ENCODE measurements around the gene IL1RAPL2.
"Not testable (repeated sequence)": the region's sequence is repeated elsewhere in the genome, so short reads cannot be mapped to it uniquely, and the experiment has no call there.

The IL1RAPL2 gene

DNA sequence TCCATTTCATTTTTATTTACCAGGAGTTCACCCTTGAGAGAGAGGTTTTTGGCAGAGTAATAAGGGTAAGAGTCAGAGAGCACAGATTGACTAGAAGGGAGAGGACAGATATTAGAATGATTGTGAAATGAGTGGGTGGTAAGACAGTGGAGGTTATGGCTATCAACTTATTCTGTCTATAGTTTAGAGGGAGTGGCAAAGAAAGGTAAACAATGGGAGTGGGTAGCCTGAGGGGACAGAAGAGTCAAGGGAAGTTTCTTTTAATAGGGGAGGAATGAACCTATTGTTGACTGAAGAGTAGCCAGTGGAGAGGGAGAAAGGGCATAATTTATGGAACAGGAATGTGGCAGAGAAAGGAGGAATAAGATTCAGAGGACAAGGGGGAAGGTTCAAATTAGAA lies 1069.8 kb downstream of the IL1RAPL2 start:
- no peak for DNase-seq

DNA sequence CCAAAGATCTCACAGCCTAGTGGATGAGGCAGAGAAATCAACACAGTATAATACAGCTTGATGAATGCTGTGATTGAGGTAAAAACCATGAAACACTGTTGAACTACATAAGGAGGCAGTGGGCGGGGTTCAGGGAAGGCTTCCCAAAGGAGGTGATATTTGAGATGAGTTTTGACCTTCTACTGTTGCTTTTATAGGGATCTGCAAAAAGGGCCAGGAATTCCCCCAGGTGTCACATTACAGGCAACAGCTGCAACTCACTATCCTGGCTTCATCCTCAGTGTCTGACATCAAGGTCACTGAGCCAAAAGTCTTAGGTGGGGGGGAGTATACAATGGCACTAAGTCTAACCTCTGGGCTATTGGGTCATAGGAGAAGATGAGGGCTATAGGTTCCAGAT lies 1070.7 kb downstream of the IL1RAPL2 start:
- no peak for DNase-seq

DNA sequence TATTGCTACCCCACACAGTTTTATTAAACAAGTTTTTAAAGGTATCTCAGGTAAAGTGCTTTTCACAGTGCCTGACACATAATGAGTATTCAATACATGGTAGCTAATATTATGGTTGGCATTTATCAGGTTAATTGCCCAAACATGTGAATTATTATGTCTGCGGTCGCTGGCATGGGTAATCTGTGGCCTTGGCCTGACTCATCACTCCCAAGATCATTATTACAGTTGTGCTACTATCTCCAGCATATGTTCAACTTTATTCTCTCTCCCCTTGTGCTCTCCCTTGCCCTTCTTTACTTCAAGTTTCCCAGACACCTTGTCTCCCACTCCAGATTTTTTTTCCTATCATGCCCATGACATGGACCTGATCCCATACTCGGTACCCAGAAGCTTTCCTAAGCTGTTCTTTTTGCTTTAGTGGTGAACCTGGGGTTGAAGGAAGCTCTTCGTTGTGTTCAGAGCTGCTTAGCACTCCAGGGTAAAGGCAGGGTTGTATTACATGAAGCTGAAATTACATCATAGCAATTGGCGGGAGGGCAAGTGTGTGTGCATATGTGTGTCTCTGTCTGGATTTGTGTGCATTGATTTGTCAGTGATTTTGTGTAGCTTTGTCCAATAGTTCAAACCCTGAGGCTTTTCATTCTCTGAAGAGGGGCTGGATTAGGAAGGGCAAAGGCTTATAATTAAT lies 1079.8 kb downstream of the IL1RAPL2 start:
- DNase-seq = peak; percentile 43

DNA sequence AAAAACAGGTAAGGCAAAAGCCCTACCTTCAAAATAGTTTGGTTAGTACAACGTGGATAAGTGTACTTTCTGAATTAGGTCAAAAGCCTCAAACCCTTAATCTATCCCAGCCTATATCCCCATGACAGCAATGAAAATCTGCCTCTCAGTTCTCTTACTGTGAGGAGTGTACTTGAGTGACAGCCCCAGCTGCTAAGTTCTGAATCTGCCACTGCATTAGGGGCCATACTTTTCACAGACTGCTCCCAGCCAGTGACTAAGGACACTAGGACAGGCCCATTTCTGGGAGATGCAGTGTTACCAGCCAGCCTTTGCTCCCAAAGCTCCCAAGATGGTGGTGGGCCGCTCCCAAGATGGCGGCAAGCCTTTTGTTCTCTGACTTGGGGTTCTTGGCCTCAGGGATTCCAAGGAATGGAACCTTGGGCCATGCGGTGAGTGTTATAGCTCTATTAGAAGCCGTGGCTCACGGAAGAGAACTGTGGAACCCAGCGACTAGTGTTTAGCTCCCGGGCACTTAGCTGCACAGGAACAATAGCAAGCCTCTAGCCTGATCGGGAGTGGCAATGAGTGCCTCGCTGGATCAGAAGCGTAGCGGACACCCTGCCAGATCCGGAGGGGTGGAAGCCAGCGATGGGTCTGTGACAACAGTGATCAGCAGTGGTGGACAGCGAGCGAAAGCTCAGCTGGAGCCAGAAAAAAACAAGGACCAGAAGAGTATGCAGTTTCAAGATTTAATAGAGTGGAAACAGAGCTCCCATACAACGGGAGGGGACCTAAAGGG lies 1080.8 kb downstream of the IL1RAPL2 start:
- no peak for DNase-seq

DNA sequence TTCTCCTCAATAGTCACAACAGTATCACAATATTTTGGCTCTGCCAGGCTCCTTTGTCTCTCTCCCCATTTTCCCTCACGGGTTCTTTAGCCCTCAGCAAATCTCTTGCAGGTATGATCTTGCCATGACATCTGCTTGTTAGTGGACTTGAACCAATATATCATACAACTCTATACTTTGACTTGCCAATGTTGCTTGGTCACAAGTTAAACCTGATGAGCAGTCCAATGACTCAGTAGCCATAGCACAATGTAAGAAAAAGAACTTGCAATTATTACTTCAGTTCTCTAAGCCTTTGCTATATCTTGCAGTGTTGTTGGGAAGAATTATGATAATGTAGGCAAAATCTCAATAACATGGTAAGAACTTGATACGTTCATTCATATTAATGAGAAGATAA lies 1081.8 kb downstream of the IL1RAPL2 start:
- no peak for DNase-seq

DNA sequence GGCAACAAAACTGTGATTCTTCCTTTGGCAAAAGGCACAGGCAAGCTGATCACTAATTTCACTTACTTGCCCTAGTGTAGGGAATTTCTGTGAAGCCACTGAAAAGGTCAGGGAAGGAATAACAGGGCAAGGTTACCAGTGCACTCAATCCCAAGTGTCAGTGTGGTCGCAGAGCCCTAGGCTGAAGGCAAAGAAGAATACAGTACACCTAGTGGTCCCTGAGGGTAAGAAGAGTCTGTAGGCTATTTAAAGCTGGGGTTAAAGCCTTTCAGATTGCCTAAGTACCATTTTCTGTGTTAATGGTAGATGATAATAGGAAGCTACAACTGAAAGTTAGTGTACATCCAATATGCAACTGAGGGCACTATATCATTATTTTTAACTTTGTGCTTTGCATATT lies 1082.7 kb downstream of the IL1RAPL2 start:
- DNase-seq = no peak

DNA sequence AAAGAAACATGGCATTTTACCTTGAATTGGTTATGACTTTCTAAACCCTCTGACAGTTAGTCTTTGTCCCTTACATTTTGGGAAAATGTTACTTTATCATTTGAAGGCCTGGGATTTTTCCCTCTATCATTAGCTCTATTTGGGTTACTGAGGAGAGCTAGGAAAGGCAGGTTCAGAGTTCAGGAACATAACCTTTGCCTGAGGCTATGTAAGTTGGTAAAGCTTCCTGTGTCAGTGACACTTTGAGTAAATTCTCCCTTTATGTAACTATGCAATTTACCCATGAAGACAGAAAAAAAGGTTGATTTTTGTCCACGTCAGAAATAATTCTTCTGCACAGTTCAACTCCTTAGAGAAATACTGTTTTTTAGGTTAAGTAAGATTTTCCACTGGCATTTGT lies 1084.6 kb downstream of the IL1RAPL2 start:
- no peak for DNase-seq

DNA sequence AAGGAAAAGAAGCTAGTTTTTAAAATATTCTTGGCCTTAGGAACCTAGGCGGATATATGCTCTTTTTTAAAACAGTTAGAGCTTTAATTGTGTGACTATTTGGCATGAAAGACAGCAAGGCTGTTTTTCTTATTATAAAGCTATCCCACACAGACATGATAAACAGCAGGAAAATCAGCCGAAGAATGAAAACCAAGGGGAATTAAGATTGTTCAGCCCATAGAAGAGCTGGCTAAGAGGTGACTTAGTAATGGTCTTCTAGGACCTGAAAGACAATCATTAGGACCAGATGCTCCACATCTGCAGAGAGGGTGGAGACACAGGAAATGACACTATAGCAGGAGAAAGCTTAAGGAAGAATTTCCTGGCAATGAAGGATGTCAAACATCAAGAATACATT lies 1085.0 kb downstream of the IL1RAPL2 start:
- peak; percentile 32 for DNase-seq

DNA sequence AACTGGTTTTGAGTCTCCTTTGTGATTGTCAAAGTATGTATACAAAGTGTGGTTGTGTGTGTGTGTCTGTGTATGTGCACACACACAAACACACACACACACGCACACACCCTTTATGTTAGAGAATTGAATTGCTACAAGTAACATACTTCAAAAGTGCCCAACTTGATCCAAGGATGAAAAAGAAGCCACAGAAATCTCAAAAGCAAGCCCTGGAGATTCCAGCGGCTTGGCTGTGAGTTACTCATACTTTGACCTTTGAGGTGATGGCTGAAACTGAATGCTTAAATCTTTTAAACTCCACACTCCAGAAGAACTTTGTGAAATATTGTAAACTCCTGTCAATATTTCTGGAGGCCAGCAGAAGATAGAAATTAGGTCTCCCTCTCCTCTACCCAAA lies 1087.9 kb downstream of the IL1RAPL2 start:
- DNase-seq = peak; percentile 25

DNA sequence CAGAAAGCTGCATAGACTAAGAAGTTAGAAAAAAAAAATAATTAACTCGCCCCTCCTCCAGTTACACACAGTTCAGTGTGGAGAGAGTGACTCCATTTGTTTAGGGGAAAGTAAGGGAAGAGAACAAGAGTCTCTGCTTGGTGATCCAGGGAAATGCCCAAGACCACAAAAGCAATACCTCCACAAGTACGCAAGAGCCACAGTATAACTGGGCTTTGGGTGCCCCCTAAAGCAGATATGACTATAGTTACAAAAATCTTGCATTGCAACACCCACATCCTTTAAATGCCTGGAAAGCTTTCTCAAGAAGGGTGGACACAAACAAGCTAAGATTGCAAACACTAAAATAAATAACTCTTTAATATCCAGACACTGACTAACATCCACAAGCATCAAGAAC lies 1092.1 kb downstream of the IL1RAPL2 start:
- DNase-seq = peak; percentile 36

DNA sequence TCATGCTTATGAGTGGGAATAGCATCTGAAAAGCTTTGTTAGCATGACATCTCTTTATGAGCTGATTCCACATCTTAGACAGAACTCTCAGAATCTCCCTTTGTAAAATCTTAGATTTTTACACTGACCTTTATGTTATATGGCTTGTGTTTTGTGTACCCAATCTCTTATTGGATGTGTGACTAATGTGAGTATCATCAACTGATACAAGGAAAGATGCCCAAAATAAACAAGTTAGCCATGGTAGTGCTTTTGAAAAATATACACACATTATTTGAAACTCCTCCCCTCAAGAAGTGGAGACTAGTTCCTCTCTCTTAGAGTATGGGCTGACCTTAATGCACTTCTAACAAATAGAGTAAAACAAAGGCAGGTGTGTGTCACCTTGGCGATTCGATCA lies 1096.2 kb downstream of the IL1RAPL2 start:
- no peak for DNase-seq

DNA sequence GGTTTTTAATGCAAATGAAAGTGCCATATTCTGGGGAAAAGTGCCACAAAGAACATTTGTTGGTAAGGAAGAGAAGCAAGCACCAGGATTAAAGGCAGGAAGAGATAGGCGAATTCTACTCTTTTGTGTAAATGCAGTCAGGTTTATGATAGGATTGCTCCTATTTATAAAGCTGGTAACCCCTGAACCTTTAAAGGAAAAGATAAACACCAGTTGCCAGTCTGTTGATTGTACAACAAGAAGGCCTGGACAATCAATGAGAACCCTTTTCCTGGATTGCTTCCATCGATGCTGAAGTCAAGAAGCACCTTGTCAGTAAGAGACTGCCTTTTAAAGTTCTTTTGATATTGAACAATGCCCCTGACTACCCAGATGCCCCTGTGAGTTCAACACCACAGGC lies 1098.2 kb downstream of the IL1RAPL2 start:
- no peak for DNase-seq

DNA sequence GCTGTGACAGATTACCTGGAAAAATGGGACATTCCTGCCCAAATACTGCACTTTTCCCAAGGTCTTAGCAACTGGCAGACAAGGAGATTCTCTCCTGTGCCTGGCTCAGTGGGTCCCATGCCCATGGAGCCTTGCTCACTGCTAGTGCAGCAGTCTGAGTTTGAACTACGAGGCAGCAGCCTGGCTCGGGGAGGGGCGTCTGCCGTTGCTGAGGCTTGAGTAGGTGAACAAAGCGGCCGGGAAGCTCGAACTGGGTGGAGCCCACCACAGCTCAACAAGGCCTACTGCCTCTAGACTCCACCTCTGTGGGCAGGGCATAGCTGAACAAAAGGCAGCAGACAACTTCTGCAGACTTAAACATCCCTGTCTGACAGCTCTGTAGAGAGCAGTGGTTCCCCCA lies 1118.3 kb downstream of the IL1RAPL2 start:
- DNase-seq = not testable (repeated sequence)

DNA sequence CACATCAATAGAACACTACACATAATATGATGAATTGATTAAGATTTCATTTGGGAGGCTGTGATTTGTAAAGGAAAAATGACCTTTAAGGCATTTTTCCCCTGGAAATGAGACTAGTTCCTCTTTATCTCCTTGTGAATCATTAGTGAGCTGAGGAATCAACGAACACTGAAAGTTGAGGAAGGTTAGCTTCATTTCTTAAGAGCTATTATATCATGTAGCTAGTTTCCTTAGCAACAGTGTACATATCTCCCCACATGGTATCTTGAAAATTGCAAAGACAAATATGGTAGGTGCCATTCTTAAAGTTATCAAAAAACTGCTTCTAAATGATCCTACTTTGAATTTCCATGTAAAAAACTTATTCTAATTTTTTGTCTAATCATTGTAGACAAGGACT lies 1128.8 kb downstream of the IL1RAPL2 start:
- DNase-seq = no peak

DNA sequence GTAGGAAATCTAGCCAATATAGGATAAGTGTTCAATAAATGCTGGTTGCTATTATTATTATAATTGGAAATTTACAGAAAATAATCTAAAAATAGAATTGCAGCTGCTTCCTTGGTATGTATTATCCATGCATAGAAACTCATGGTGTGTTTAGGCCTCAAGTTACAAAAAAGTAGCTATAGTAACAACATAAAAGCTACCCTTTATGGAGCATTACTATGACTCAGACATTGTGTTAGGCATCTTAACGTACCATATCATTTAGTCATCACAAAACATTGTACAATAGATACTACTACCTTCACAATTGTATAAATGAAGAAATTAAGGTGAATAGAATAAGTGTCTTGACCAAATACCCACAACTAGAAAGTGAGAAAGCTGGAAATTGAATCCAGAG lies 1129.5 kb downstream of the IL1RAPL2 start:
- DNase-seq = peak; percentile 62

DNA sequence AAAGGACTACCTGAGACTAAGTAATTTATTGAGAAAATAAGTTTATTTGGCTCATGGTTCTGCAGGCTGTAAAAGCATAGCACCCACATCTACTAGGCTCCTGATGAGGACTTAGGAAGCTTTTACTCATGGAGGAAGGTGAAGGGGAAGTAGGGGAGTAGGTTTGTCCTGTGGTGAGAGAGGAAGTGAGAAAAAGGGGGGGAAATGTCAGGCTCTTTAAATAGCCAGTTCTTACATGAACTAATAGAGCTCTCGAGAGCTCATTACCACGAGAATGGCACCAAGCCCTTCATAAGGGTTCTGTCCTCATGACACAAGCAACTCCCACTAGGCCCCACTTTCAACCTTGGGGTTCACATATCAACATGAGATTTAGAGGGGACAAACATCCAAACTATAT lies 1130.9 kb downstream of the IL1RAPL2 start:
- DNase-seq = no peak

DNA sequence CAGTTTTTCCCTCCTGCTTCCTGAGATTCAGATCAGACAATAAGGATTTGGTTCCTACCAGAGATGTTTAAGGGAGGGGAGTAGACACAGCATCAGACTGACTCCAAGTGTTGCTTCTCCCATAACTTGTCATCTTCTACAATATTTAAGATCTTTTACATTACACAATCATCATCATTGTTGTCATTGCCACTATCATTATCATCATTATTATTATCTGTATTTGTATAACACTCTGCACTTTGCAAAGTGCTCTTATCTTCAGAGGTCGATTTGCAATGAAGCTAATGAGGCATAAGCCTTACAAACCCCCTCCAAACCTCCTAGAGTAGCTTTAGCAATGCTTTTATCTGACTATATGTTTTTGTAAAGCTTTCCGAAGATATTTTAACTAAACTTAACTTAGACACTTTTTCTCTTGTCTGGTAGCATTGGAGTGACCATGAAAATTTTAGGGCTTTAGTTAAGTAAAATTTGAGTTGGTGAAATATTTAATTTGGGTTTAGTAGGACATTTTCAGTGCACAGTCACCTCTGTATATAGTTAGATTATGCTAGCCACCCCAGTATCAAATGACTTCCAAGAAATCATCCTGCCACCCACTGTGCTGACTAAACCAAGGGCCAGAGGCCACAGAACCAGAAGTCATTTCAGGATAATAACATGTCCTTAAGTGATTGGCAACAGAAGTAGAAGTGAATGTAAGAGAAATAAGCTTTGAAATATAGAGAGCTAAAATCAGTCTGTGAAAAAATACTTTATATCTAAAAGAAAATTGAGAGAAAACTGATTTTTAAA lies 1132.2 kb downstream of the IL1RAPL2 start:
- DNase-seq = no peak

DNA sequence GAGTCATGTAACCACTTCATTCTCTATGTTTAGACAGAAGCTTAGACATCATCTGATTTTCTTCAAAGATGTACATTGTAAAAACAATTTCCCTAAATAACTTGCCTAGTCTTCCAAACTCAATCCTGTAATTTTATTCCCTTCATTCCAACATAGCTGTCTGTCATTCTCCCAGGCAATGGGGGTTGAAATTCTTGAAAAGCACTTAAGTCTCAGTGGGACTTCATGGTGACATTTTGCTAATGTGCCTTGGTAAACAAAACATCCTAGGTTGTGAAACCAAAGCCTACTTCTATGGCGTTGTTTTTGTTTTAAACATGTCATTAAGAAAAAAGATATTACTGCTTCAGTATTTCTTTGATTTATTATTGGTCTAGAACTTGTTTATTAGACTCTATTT lies 1134.3 kb downstream of the IL1RAPL2 start:
- no peak for DNase-seq

DNA sequence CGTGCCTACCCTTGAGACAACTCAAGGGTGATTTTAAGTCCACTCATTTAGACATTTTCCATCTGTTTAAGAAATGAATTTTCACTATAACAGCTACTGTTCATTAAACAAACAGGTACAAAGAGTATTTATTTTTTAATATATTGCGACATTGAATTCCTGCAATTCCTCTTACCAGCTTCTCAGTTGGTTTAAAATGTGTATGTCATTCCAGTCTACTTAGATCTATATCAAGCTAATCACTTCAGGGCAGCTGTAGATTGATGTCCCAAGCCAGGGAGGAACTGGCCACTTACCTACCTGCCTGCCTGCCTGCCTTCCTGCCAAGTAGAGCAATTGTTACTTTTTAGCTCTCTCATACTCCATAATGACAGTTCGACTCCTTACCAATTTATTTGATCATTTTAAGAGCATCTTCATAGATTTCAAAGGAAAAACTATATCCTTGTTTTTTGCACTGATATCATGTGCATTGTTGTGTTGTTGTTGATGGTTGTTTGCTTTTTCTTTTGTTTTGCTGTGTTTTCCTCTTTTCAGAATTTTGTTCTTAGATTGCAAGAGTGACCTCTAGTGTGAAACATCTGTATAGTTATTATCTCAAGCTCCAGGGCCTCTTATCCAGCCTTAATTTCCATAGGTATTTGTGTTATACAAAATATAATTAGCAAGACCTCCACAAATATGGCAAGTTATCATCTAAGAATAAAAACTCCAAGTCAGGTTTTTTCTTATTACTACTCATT lies 1135.5 kb downstream of the IL1RAPL2 start:
- no peak for DNase-seq

DNA sequence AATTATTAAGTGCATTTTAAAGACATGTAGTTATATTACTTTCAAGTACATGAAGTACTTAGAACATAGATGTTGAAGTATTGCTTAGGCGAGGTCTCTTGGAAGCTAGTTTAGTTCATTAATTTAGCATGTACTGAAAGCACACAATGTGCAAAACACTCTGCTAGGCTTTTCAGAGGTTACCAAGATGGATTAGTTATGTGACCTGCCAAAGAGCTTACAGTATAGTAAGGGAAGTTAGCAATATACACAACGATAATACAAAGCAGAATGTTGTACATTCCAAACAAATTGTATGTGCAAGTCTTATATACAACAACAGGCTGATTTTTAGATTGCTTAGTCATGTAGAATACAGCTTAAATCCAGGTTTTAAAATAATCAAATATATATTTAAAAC lies 1137.9 kb downstream of the IL1RAPL2 start:
- no peak for DNase-seq

DNA sequence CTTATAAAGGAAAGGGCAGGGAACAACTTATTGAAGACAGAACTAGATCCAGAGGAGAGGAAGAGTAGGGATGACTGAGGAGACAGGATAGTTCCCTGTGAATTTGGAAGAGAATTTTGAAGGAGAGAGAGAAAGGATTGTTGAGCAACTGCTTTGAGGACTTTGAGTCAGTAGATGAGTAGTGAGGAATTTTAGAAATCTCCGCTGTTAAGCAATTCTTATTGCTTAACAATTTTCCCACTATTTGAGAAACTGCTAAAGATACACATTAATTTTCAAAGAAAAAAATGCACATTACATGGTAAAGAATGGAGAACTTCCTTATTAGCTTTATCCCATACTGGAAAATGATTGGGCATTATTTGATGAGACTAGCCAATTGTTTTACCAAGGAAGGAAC lies 1140.0 kb downstream of the IL1RAPL2 start:
- DNase-seq = peak; percentile 25

DNA sequence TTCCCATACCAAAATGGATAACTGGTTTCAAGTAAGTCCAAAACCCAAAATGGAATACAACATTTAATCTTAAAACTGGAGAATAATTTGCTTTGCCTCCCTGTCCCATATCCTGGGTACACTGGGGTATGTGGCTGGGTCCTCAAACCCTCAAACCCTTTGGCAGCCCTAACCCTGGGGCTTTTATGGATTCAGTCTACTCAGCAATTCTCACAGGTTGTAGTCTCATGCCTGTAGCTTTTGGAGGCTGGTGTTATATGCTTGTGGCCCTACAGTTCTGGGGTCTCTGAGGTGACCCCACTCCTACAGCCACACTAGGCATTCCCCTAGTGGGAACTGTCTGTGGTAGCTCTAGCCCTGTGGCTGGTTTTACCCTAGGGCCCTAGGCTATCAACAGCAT lies 1145.8 kb downstream of the IL1RAPL2 start:
- no peak for DNase-seq

DNA sequence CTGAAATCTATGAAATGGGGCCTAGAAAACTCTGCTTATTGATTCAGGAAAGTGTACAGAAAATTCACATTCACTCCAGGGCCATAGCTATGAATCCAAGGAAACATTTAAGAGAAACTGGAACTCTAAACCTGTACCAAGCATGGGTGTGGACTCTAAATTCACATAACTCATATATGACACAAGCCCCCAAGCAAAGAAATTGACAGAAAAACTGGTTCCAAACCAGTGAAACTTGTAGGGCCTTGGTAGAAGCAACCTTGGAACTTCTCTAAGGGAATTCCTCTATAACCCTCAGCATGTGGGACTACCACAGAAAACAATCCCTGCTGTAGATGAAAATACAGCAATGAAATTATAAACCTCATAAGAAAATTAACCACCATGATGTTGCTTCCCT lies 1149.7 kb downstream of the IL1RAPL2 start:
- no peak for DNase-seq

Measured in fibroblast of skin of abdomen (primary cell).